Measurements from ENCODE around the gene FSIP1.
"Not testable (repeated sequence)": the region's sequence is repeated elsewhere in the genome, so short reads cannot be mapped to it uniquely, and the experiment has no call there.

Gene FSIP1

DNA sequence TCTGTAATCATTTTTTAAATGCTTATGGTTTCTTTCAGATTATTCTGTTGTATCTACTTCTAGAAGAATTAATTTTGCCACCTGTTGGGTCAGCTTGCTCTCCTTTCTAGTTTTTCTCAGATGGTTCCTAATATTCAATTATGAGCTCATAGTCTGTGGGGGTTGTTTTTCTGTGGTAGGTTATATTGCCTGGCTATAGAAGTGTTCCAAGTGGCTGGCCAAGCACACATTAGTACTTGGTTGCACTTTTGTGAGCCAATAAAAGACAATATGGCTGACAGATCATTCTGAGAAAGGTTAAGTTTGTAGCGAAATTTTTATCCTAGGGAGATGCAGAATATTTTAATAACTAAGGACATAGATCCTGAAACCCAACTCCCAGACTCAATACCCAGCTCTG, 31.8 kb upstream of the FSIP1 start:
- Histone ChIP-seq H2BK15ac (ENCODE audit: low read depth, poor library complexity, severe bottlenecking) (no peak overlapping the region), H3K36me3 (ENCODE audit: control insufficient read depth in 1 of 2, insufficient read depth in 2 of 2, low read depth in 1 of 2, low read length in 2 of 2) (peaks cover 0 to 7% of the 10 kb centered on the region in 2 experiments), H3K18ac (ENCODE audit: low read depth in 1 of 2, low read length in 2 of 2) (no peak overlapping the region), H3K4me2 (ENCODE audit: low read length, poor library complexity, severe bottlenecking) (no peak overlapping the region), H4K8ac (ENCODE audit: low read length) (no peak overlapping the region), H3K23ac (ENCODE audit: low read length in 2 of 2) (no peak overlapping the region), H3K9ac (ENCODE audit: low read length) (no peak overlapping the region), H3K27me3 (ENCODE audit: control insufficient read depth in 1 of 2, insufficient read depth in 1 of 2, low read length in 2 of 2) (no peaks in the 10 kb centered on the region), H3K4me1 (ENCODE audit: control insufficient read depth, insufficient read depth, low read depth, low read length) (peaks cover 2% of the 10 kb centered on the region), H3K9me3 (ENCODE audit: control insufficient read depth, low read length) (no peaks in the 10 kb centered on the region), H4K91ac (ENCODE audit: low read length) (no peak overlapping the region), H3K4ac (ENCODE audit: low read depth in 1 of 2, low read length in 2 of 2) (no peak overlapping the region), H2AK5ac (ENCODE audit: low read length, severe bottlenecking) (no peak overlapping the region), H2AFZ (ENCODE audit: low read depth, low read length) (no peak overlapping the region), H2BK120ac (ENCODE audit: low read depth, low read length) (no peak overlapping the region), H3K4me3 (ENCODE audit: insufficient read depth in 1 of 2, low read depth in 1 of 2, low read length in 2 of 2) (no peak overlapping the region), H3K79me1 (replicated peaks; ENCODE audit: low read length, poor library complexity, severe bottlenecking) (peaks cover 18% of the 10 kb centered on the region), H3K14ac (ENCODE audit: low read length in 2 of 2) (no peak overlapping the region), H3K27ac (ENCODE audit: low read length, poor library complexity, severe bottlenecking) (no peak overlapping the region), H2BK12ac (ENCODE audit: low read length in 2 of 2) (no peak overlapping the region), H2BK5ac (ENCODE audit: low read depth, low read length, poor library complexity, severe bottlenecking) (no peak overlapping the region)
- no CpG with 5 or more reads among the region's 1 CpG for WGBS
- no peak for DNase-seq

DNA sequence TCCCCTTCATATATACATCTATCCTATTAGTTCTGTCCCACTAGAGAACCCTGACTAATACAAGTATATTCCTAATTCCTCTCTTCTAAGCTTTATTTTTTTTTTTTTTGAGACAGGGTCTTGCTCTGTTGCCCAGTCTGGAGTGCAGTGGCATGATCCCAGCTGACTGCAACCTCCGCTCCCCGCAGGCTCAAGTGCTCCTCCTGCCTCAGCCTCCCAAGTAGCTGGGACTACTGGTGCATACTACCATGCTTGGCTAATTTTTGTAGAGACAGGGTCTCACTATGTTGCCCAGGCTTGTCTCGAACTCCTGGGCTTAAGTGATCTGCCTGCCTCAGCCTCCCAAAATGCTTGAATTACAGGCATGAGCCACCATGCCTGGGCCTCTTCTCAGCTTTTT, 30.0 kb upstream of the FSIP1 start:
- H3K9me3 ChIP-seq (ENCODE audit: control insufficient read depth, low read length); H3K4me2 ChIP-seq (ENCODE audit: low read length, poor library complexity, severe bottlenecking): not testable (repeated sequence)

DNA sequence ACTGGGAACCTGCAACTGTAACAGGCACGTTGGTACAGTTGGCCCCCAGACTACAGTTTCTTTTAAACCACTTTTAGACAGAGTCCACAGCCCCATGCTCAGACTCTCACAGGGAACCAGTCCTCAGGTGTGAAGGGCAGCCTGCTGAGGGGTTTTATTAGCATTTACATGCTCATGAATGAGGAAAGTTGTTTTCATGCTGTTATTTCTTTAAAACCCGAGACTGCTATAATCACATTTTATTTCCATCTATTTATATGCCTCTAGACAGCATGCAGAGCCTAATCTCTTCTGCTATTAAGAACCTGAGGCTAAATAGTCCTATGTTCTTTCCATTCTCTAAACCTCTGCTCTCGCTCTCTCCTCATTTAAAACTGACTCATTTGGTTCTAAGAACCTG, 26.3 kb upstream of the FSIP1 start:
- Histone ChIP-seq H3K27me3 (ENCODE audit: control insufficient read depth in 1 of 2, insufficient read depth in 1 of 2, low read length in 2 of 2) (no peaks in the 10 kb centered on the region), H2BK5ac (ENCODE audit: low read depth, low read length, poor library complexity, severe bottlenecking) (no peak overlapping the region), H2BK12ac (ENCODE audit: low read length in 2 of 2) (no peak overlapping the region), H3K27ac (ENCODE audit: low read length, poor library complexity, severe bottlenecking) (no peak overlapping the region), H2AK5ac (ENCODE audit: low read length, severe bottlenecking) (no peak overlapping the region), H4K91ac (ENCODE audit: low read length) (no peak overlapping the region), H3K4me2 (ENCODE audit: low read length, poor library complexity, severe bottlenecking) (no peak overlapping the region), H3K4me3 (ENCODE audit: insufficient read depth in 1 of 2, low read depth in 1 of 2, low read length in 2 of 2) (no peak overlapping the region), H3K9me3 (ENCODE audit: control insufficient read depth, low read length) (no peaks in the 10 kb centered on the region), H3K36me3 (ENCODE audit: control insufficient read depth in 1 of 2, insufficient read depth in 2 of 2, low read depth in 1 of 2, low read length in 2 of 2) (peaks cover 0 to 22% of the 10 kb centered on the region in 2 experiments), H2AFZ (ENCODE audit: low read depth, low read length) (no peak overlapping the region), H3K23ac (ENCODE audit: low read length in 2 of 2) (no peak overlapping the region), H3K14ac (ENCODE audit: low read length in 2 of 2) (no peak overlapping the region), H2BK120ac (ENCODE audit: low read depth, low read length) (no peak overlapping the region), H3K4ac (ENCODE audit: low read depth in 1 of 2, low read length in 2 of 2) (no peak overlapping the region), H3K18ac (ENCODE audit: low read depth in 1 of 2, low read length in 2 of 2) (no peak overlapping the region), H3K4me1 (ENCODE audit: control insufficient read depth, insufficient read depth, low read depth, low read length) (no peaks in the 10 kb centered on the region), H4K8ac (ENCODE audit: low read length) (no peak overlapping the region), H3K79me1 (replicated peaks; ENCODE audit: low read length, poor library complexity, severe bottlenecking) (peaks cover 23% of the 10 kb centered on the region), H2BK15ac (ENCODE audit: low read depth, poor library complexity, severe bottlenecking) (no peak overlapping the region), H3K9ac (ENCODE audit: low read length) (no peak overlapping the region)
- no peak for DNase-seq
- WGBS = 51% methylated on average over 3 of the region's 3 CpGs

More for the DNA sequence above, 30.0 kb upstream of the FSIP1 start:
- WGBS = 100% methylated on average over 2 of the region's 3 CpGs
- not testable (repeated sequence) for H3K4me1 ChIP-seq (ENCODE audit: control insufficient read depth, insufficient read depth, low read depth, low read length); H2BK15ac ChIP-seq (ENCODE audit: low read depth, poor library complexity, severe bottlenecking); H4K8ac ChIP-seq (ENCODE audit: low read length); H2BK12ac ChIP-seq (ENCODE audit: low read length in 2 of 2); H3K27ac ChIP-seq (ENCODE audit: low read length, poor library complexity, severe bottlenecking); H3K23ac ChIP-seq (ENCODE audit: low read length in 2 of 2); H3K14ac ChIP-seq (ENCODE audit: low read length in 2 of 2); H3K4ac ChIP-seq (ENCODE audit: low read depth in 1 of 2, low read length in 2 of 2); H3K9ac ChIP-seq (ENCODE audit: low read length); DNase-seq; H3K4me3 ChIP-seq (ENCODE audit: insufficient read depth in 1 of 2, low read depth in 1 of 2, low read length in 2 of 2); H3K36me3 ChIP-seq (ENCODE audit: control insufficient read depth in 1 of 2, insufficient read depth in 2 of 2, low read depth in 1 of 2, low read length in 2 of 2); H3K27me3 ChIP-seq (ENCODE audit: control insufficient read depth in 1 of 2, insufficient read depth in 1 of 2, low read length in 2 of 2); H2AK5ac ChIP-seq (ENCODE audit: low read length, severe bottlenecking); H3K18ac ChIP-seq (ENCODE audit: low read depth in 1 of 2, low read length in 2 of 2); H2BK5ac ChIP-seq (ENCODE audit: low read depth, low read length, poor library complexity, severe bottlenecking); H4K91ac ChIP-seq (ENCODE audit: low read length); H2BK120ac ChIP-seq (ENCODE audit: low read depth, low read length); H2AFZ ChIP-seq (ENCODE audit: low read depth, low read length)
- peaks cover 24% of the 10 kb centered on the region for H3K79me1 ChIP-seq (replicated peaks; ENCODE audit: low read length, poor library complexity, severe bottlenecking)

DNA sequence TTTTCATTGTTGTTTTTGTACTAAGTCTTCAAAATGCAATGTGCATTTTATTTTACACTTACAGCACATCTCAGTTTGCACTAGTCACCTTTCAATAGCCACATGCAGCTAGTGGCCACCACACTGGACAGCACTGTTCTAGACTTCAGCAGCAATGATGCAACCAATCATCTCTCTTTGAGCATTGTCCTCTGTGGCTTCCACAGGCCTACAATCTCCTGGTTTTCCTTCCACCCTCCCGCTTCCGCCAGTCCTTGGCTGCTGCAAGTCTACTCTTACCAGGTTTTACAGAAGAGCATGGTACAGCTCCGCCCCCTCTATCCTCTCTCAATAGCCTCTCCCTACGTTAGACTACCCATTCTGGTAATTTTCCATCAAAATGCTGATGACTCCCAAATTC, 25.1 kb upstream of the FSIP1 start:
- WGBS = 86% methylated on average over 4 of the region's 4 CpGs
- H2BK5ac ChIP-seq (ENCODE audit: low read depth, low read length, poor library complexity, severe bottlenecking) = no peak overlapping the region

More for the DNA sequence above, 25.1 kb upstream of the FSIP1 start:
- DNase-seq = no peak
- Histone ChIP-seq H3K27me3 (ENCODE audit: control insufficient read depth in 1 of 2, insufficient read depth in 1 of 2, low read length in 2 of 2) (no peaks in the 10 kb centered on the region), H2BK120ac (ENCODE audit: low read depth, low read length) (no peak overlapping the region), H3K14ac (ENCODE audit: low read length in 2 of 2) (no peak overlapping the region), H2BK15ac (ENCODE audit: low read depth, poor library complexity, severe bottlenecking) (no peak overlapping the region), H3K4ac (ENCODE audit: low read depth in 1 of 2, low read length in 2 of 2) (no peak overlapping the region), H3K4me2 (ENCODE audit: low read length, poor library complexity, severe bottlenecking) (no peak overlapping the region), H4K8ac (ENCODE audit: low read length) (no peak overlapping the region), H3K9me3 (ENCODE audit: control insufficient read depth, low read length) (no peaks in the 10 kb centered on the region), H3K27ac (ENCODE audit: low read length, poor library complexity, severe bottlenecking) (no peak overlapping the region), H2AFZ (ENCODE audit: low read depth, low read length) (no peak overlapping the region), H4K91ac (ENCODE audit: low read length) (no peak overlapping the region), H3K4me1 (ENCODE audit: control insufficient read depth, insufficient read depth, low read depth, low read length) (no peaks in the 10 kb centered on the region), H2BK12ac (ENCODE audit: low read length in 2 of 2) (no peak overlapping the region), H3K23ac (ENCODE audit: low read length in 2 of 2) (no peak overlapping the region), H3K36me3 (ENCODE audit: control insufficient read depth in 1 of 2, insufficient read depth in 2 of 2, low read depth in 1 of 2, low read length in 2 of 2) (peaks cover 5 to 27% of the 10 kb centered on the region in 2 experiments), H3K9ac (ENCODE audit: low read length) (no peak overlapping the region), H2AK5ac (ENCODE audit: low read length, severe bottlenecking) (no peak overlapping the region), H3K18ac (ENCODE audit: low read depth in 1 of 2, low read length in 2 of 2) (no peak overlapping the region), H3K79me1 (replicated peaks; ENCODE audit: low read length, poor library complexity, severe bottlenecking) (peaks cover 24% of the 10 kb centered on the region), H3K4me3 (ENCODE audit: insufficient read depth in 1 of 2, low read depth in 1 of 2, low read length in 2 of 2) (no peak overlapping the region)
